Measurements from ENCODE around the gene PGS1. TPM values are rescaled to one million over a fixed set of nuclear protein-coding genes. Genes with fewer than 3 reads are reported as not detected.

The PGS1 gene
- total and polyA plus RNA-seq, 10 of the 15 experiments (the other 5 are each of a cell fraction or from before 2014, with no cell fraction given) = 1.3 to 37.6 (median 27.4) TPM

- TF ChIP-seq, protein P1, sequence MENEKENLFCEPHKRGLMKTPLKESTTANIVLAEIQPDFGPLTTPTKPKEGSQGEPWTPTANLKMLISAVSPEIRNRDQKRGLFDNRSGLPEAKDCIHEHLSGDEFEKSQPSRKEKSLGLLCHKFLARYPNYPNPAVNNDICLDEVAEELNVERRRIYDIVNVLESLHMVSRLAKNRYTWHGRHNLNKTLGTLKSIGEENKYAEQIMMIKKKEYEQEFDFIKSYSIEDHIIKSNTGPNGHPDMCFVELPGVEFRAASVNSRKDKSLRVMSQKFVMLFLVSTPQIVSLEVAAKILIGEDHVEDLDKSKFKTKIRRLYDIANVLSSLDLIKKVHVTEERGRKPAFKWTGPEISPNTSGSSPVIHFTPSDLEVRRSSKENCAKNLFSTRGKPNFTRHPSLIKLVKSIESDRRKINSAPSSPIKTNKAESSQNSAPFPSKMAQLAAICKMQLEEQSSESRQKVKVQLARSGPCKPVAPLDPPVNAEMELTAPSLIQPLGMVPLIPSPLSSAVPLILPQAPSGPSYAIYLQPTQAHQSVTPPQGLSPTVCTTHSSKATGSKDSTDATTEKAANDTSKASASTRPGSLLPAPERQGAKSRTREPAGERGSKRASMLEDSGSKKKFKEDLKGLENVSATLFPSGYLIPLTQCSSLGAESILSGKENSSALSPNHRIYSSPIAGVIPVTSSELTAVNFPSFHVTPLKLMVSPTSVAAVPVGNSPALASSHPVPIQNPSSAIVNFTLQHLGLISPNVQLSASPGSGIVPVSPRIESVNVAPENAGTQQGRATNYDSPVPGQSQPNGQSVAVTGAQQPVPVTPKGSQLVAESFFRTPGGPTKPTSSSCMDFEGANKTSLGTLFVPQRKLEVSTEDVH (IDR thresholded peaks at IDR 0.05; ENCODE audit: low read depth, partially characterized antibody) = no peak
- TF ChIP-seq, protein P2, sequence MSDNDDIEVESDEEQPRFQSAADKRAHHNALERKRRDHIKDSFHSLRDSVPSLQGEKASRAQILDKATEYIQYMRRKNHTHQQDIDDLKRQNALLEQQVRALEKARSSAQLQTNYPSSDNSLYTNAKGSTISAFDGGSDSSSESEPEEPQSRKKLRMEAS (IDR thresholded peaks at IDR 0.05; ENCODE audit: low read depth, low read length) = no peak
- no peak for TF ChIP-seq GABPA (IDR thresholded peaks at IDR 0.05; ENCODE audit: low read depth)
- no peak for TF ChIP-seq LARP7 (IDR thresholded peaks at IDR 0.05)
Observed at GRCh38 chr17:78399693-78400144, 21.3 kb downstream of the PGS1 start (continued).

GRCh38 chr17:78400581-78401240 lies 22.3 kb downstream of the PGS1 start:
- no peak overlapping the region for H3K27ac ChIP-seq (ENCODE audit: control insufficient read depth, insufficient read depth)
- 88% methylated on average over 17 of the region's 17 CpGs for WGBS (ENCODE audit: insufficient coverage, insufficient replicate concordance, low lambda C conversion rate, missing lambda C conversion rate)
- H3K9ac ChIP-seq (ENCODE audit: control insufficient read depth, insufficient read depth, low read length) = no peak overlapping the region
- SMC1A ChIA-PET (ENCODE audit: uncharacterized antibody, unreplicated experiment) = interaction anchor here (1.1 to 1.9 kb wide), 2 partner anchors 9 to 36 kb away, joined by 3 to 4 read pairs; no protein-coding TSS in a partner anchor
- H3K4me2 ChIP-seq (ENCODE audit: control insufficient read depth, insufficient read depth) = no peak overlapping the region
- RAD21 ChIA-PET (ENCODE audit: unreplicated experiment) = no interaction called here
- no peaks in the 10 kb centered on the region for H3K4me1 ChIP-seq (ENCODE audit: control insufficient read depth, insufficient read depth, low read length)
- H3K79me2 ChIP-seq (ENCODE audit: control insufficient read depth, insufficient read depth, low read length) = no peaks in the 10 kb centered on the region
- H3K27me3 ChIP-seq (replicated peaks in 1 of 2; ENCODE audit: control insufficient read depth in 2 of 2, insufficient read depth in 2 of 2, low read length in 1 of 2) = no peaks in the 10 kb centered on the region
- peaks cover 34 to 56% of the 10 kb centered on the region in 2 experiments for H3K36me3 ChIP-seq (ENCODE audit: control insufficient read depth in 2 of 2, insufficient read depth in 2 of 2, low read length in 1 of 2)
- no peak overlapping the region for H2AFZ ChIP-seq (ENCODE audit: control insufficient read depth, low read depth, low read length)
- no TSS peak for BruUV-seq (replicated peaks)
- no peaks in the 10 kb centered on the region; the same call in 1 of the 2 replicates for H4K20me1 ChIP-seq (ENCODE audit: control insufficient read depth, insufficient read depth)
- no peaks in the 10 kb centered on the region for H3K9me3 ChIP-seq (replicated peaks; ENCODE audit: control insufficient read depth, insufficient read depth, low read length)
- intact Hi-C loops (cut with micrococcal nuclease; ENCODE audit: unreplicated experiment) (no loop called here), in situ Hi-C loops (cut with MboI) (no loop called here)
- CTCF ChIA-PET = interaction anchor here (0.7 kb wide), 1 partner anchor 40 kb away, joined by 3 read pairs; no protein-coding TSS in a partner anchor
- POLR2A ChIA-PET = no interaction called here
- no peak overlapping the region for H3K4me3 ChIP-seq
- no peak for DNase-seq (ENCODE audit: low read depth, low spot score)
- ATAC-seq = no peak
- FAIRE-seq = no peak
- TF ChIP-seq NR2C2 (IDR thresholded peaks at IDR 0.05; ENCODE audit: borderline replicate concordance, control insufficient read depth, insufficient read length, low read depth) (no peak), ZBED1 (IDR thresholded peaks at IDR 0.05; ENCODE audit: borderline replicate concordance) (no peak), PAX8 (IDR thresholded peaks at IDR 0.05) (no peak), DPF2 (IDR thresholded peaks at IDR 0.05) (no peak), TARDBP (IDR thresholded peaks at IDR 0.05; ENCODE audit: borderline replicate concordance) (no peak), ZNF24 (IDR thresholded peaks at IDR 0.05) (no peak), ZNF592 (IDR thresholded peaks at IDR 0.05) (no peak), ATF3 (IDR thresholded peaks at IDR 0.05; ENCODE audit: borderline replicate concordance, extremely low read depth, low read depth, low read length) (no peak), RELB (IDR thresholded peaks at IDR 0.05; ENCODE audit: low read depth) (no peak)
